Left forelimb (tissue), 1 donor: ENCODE results near the gene BCL11A.
"Not testable (repeated sequence)": the region's sequence is repeated elsewhere in the genome, so short reads cannot be mapped to it uniquely, and the experiment has no call there.

Experiments used
- DNase-seq: peaks from one replicate; pipeline ENCODE4 v3.0.0-alpha.2; 2018; ENCODE audit warnings: low spot score

The BCL11A gene

GRCh38 chr2:60432035-60432601 is 121.3 kb downstream of the BCL11A start:
- no peak for DNase-seq

- no peak for DNase-seq
Measured at GRCh38 chr2:60429681-60430080, 123.8 kb downstream of the BCL11A start.

- DNase-seq: no peak
Measured at GRCh38 chr2:60426880-60427279, 126.6 kb downstream of the BCL11A start.

GRCh38 chr2:60426341-60426740 is 127.1 kb downstream of the BCL11A start:
- no peak for DNase-seq

- DNase-seq: no peak
Measured at GRCh38 chr2:60424233-60424632, 129.2 kb downstream of the BCL11A start.

GRCh38 chr2:60423505-60423904 is 129.9 kb downstream of the BCL11A start:
- no peak for DNase-seq

- DNase-seq: no peak
Measured at GRCh38 chr2:60422826-60423483, 130.5 kb downstream of the BCL11A start.

GRCh38 chr2:60417210-60417609 is 136.2 kb downstream of the BCL11A start:
- not testable (repeated sequence) for DNase-seq

- no peak for DNase-seq
Measured at GRCh38 chr2:60416221-60417008, 137.0 kb downstream of the BCL11A start.

- no peak for DNase-seq
Measured at GRCh38 chr2:60415814-60416213, 137.6 kb downstream of the BCL11A start.

- DNase-seq: no peak
Measured at GRCh38 chr2:60414495-60415138, 138.8 kb downstream of the BCL11A start.

- DNase-seq: no peak
Measured at GRCh38 chr2:60413814-60414168, 139.7 kb downstream of the BCL11A start.

- DNase-seq: no peak
Measured at GRCh38 chr2:60413069-60413813, 140.2 kb downstream of the BCL11A start.

- no peak for DNase-seq
Measured at GRCh38 chr2:60412620-60413019, 140.8 kb downstream of the BCL11A start.

- DNase-seq: no peak
Measured at GRCh38 chr2:60412027-60412426, 141.4 kb downstream of the BCL11A start.

- DNase-seq: no peak
Measured at GRCh38 chr2:60411295-60411694, 142.2 kb downstream of the BCL11A start.

GRCh38 chr2:60410456-60411146 is 142.9 kb downstream of the BCL11A start:
- DNase-seq: no peak

GRCh38 chr2:60409531-60409871 is 144.0 kb downstream of the BCL11A start:
- DNase-seq: no peak

- no peak for DNase-seq
Measured at GRCh38 chr2:60408811-60409530, 144.5 kb downstream of the BCL11A start.

GRCh38 chr2:60408207-60408606 is 145.2 kb downstream of the BCL11A start:
- no peak for DNase-seq

GRCh38 chr2:60407398-60407797 is 146.1 kb downstream of the BCL11A start:
- DNase-seq: no peak
